Neural progenitor cell (in vitro differentiated cells): ENCODE data around the gene SEPHS1. TPM values are rescaled to one million over a fixed set of nuclear protein-coding genes. Genes with fewer than 3 reads are reported as not detected.
A peak's percentile ranks its signal among the peaks of the same experiment; 100 is the strongest.

ENCODE experiments used
- DNase-seq: peaks from one replicate; pipeline ENCODE4 v3.0.0-alpha.2; 2016; ENCODE audit warnings: low spot score
- H2AFZ ChIP-seq: fragments of 200-600 bp; sonication (generic); replicated peaks from 2 replicates; pipeline ENCODE4 v1.6.1; 2016; ENCODE audit warnings: antibody characterized with exemption
- H3F3A ChIP-seq: fragments of 200-600 bp; sonication (generic); 2 replicates; pipeline ENCODE4 v1.6.1; 2016; ENCODE audit warnings: antibody characterized with exemption, low read depth
- H3K27ac ChIP-seq: fragments of 200-600 bp; sonication (generic); 2 replicates; pipeline ENCODE4 v1.5.1; 2016; ENCODE audit warnings: mild to moderate bottlenecking
- H3K27me3 ChIP-seq: fragments of 200-600 bp; sonication (generic); 2 replicates; pipeline ENCODE4 v1.6.1; 2016; ENCODE audit warnings: mild to moderate bottlenecking, moderate library complexity
- H3K36me3 ChIP-seq: fragments of 200-600 bp; sonication (generic); 2 replicates; pipeline ENCODE4 v1.5.1; 2016
- H3K4me1 ChIP-seq: fragments of 200-600 bp; sonication (generic); 2 replicates; pipeline ENCODE4 v1.6.1; 2016; ENCODE audit warnings: mixed run types
- H3K4me2 ChIP-seq: fragments of 200-600 bp; sonication (generic); 2 replicates; pipeline ENCODE4 v1.6.1; 2016
- H3K4me3 ChIP-seq: fragments of 200-600 bp; sonication (generic); 2 replicates; pipeline ENCODE4 v1.5.1; 2016
- H3K79me2 ChIP-seq: fragments of 200-600 bp; sonication (generic); 2 replicates; pipeline ENCODE4 v1.6.1; 2016; ENCODE audit warnings: low read depth
- H3K9ac ChIP-seq: fragments of 200-600 bp; sonication (generic); 2 replicates; pipeline ENCODE4 v1.6.1; 2016
- H3K9me3 ChIP-seq: fragments of 200-600 bp; sonication (generic); 2 replicates; pipeline ENCODE4 v1.5.1; 2016; ENCODE audit warnings: low read depth
- H4K20me1 ChIP-seq: fragments of 200-600 bp; sonication (generic); 2 replicates; pipeline ENCODE4 v1.6.1; 2016; ENCODE audit warnings: low read depth
- H3K27ac Mint-ChIP-seq: 3 replicates; pipeline ENCODE4 v1.8.0; 2021; ENCODE audit warnings: mixed read lengths
- H3K27me3 Mint-ChIP-seq: 2 replicates; pipeline ENCODE4 v1.8.0; 2022; ENCODE audit warnings: low read depth, mild to moderate bottlenecking, inconsistent platforms, moderate library complexity, mixed read lengths; ENCODE audit not compliant: insufficient read depth
- H3K36me3 Mint-ChIP-seq: 3 replicates; pipeline ENCODE4 v1.8.0; 2021; ENCODE audit warnings: mixed read lengths
- H3K4me1 Mint-ChIP-seq: 3 replicates; pipeline ENCODE4 v1.8.0; 2021; ENCODE audit warnings: mixed read lengths
- H3K4me3 Mint-ChIP-seq: 3 replicates; pipeline ENCODE4 v1.8.0; 2021; ENCODE audit warnings: mild to moderate bottlenecking, moderate library complexity, mixed read lengths
- H3K9me3 Mint-ChIP-seq: 3 replicates; pipeline ENCODE4 v1.8.0; 2020; ENCODE audit warnings: mixed read lengths
- EZH2 ChIP-seq: fragments of 200-600 bp; sonication (generic); IDR thresholded peaks from 2 replicates; pipeline ENCODE4 v1.6.1; 2017; ENCODE audit warnings: antibody characterized with exemption, mild to moderate bottlenecking, moderate library complexity
- EZH2phosphoT487 ChIP-seq: fragments of 200-600 bp; sonication (generic); IDR thresholded peaks from 2 replicates; pipeline ENCODE4 v1.6.1; 2017; ENCODE audit warnings: antibody characterized with exemption
- total RNA-seq: library from RNA; depleted of rRNA; stranded (reverse); fragments of >200 nt; gene quantifications from 2 replicates; pipeline ENCODE4 v1.2.3, GENCODE V29; 2015; ENCODE audit warnings: low replicate concordance
- TF ChIP-seq, protein P1 (sequence below): fragments of 200-600 bp; sonication (generic); IDR thresholded peaks from 2 replicates; pipeline ENCODE4 v1.5.1; 2017; ENCODE audit warnings: antibody characterized with exemption, mild to moderate bottlenecking

SEPHS1 gene
- total RNA-seq, 1 donor from 2014 or later: 94.9 TPM

DNA sequence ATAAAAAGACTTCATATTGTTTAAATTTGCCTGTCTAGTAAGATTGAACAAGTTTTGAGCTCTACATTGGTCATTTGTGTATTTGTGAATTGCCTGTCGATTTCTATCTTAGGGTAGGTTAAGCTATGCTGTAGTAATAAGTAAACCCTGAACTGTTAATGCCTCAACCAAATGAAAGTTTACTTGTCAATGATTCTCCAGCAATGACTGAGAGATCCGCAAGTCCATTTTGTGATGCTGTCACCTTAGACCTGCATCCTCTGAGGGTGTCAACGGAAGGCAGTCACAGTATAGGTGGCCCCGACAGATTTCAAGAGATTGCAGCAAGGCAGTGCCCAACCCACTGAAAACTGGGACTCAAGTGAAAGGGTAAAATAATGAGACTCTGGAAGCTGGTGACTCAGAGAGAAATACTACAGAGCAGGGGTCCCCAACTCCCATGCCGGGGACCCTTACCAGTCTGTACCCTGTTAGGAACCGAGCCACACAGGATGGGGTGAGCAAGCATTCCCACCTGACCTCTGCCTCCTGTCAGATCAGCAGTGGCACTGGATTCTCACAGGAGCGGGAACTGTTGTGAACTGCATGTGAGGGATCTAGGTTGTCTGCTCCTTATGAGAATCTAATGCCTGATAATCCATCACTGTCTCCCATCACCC is 37.4 kb downstream of the SEPHS1 start:
- Mint-ChIP-seq H3K27me3 (peaks cover 6% of the 10 kb centered on the region), H3K27ac (peak overlapping the region; percentile 28), H3K36me3 (no peaks in the 10 kb centered on the region), H3K4me3 (no peak overlapping the region), H3K4me1 (no peaks in the 10 kb centered on the region), H3K9me3 (no peaks in the 10 kb centered on the region)
- Histone ChIP-seq H3K9ac (no peak overlapping the region), H2AFZ (no peak overlapping the region), H3K4me2 (no peak overlapping the region), H3K36me3 (no peaks in the 10 kb centered on the region), H3K4me1 (no peaks in the 10 kb centered on the region), H3F3A (no peaks in the 10 kb centered on the region), H3K9me3 (no peaks in the 10 kb centered on the region), H3K27me3 (no peaks in the 10 kb centered on the region), H3K79me2 (no peaks in the 10 kb centered on the region), H3K27ac (no peak overlapping the region), H3K4me3 (no peak overlapping the region), H4K20me1 (no peaks in the 10 kb centered on the region)
- TF ChIP-seq EZH2phosphoT487: no peak
- TF ChIP-seq, protein P1, sequence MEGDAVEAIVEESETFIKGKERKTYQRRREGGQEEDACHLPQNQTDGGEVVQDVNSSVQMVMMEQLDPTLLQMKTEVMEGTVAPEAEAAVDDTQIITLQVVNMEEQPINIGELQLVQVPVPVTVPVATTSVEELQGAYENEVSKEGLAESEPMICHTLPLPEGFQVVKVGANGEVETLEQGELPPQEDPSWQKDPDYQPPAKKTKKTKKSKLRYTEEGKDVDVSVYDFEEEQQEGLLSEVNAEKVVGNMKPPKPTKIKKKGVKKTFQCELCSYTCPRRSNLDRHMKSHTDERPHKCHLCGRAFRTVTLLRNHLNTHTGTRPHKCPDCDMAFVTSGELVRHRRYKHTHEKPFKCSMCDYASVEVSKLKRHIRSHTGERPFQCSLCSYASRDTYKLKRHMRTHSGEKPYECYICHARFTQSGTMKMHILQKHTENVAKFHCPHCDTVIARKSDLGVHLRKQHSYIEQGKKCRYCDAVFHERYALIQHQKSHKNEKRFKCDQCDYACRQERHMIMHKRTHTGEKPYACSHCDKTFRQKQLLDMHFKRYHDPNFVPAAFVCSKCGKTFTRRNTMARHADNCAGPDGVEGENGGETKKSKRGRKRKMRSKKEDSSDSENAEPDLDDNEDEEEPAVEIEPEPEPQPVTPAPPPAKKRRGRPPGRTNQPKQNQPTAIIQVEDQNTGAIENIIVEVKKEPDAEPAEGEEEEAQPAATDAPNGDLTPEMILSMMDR: no peak
- TF ChIP-seq EZH2: no peak
- DNase-seq: no peak

DNA sequence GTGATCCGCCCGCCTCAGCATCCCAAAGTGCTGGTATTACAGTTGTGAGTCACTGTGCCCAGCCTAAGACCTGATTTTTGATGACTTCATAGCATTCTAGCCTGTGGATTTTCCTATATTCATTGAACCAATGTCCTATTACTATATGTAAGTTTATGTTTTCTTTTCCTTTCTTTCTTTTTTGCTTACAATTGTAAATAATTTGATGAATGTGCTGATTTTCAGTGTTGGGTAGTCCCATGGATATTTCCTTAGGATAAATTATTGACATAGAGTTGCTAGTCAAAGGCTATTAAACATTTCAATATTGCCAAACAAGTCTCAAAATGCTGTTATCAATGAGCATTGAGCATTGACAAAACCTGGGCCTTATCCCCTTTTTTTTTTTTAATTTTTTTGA is 38.3 kb downstream of the SEPHS1 start:
- Histone ChIP-seq H3F3A (no peaks in the 10 kb centered on the region), H2AFZ (no peak overlapping the region), H3K4me1 (no peaks in the 10 kb centered on the region), H3K4me3 (no peak overlapping the region), H4K20me1 (no peaks in the 10 kb centered on the region), H3K27ac (no peak overlapping the region), H3K9ac (no peak overlapping the region), H3K9me3 (no peaks in the 10 kb centered on the region), H3K79me2 (no peaks in the 10 kb centered on the region), H3K4me2 (no peak overlapping the region), H3K27me3 (no peaks in the 10 kb centered on the region), H3K36me3 (no peaks in the 10 kb centered on the region)
- TF ChIP-seq EZH2phosphoT487 (no peak), EZH2 (no peak)
- TF ChIP-seq, protein P1: no peak
- Mint-ChIP-seq H3K4me3 (no peak overlapping the region), H3K27me3 (peaks cover 6% of the 10 kb centered on the region), H3K9me3 (no peaks in the 10 kb centered on the region), H3K36me3 (no peaks in the 10 kb centered on the region), H3K27ac (no peak overlapping the region), H3K4me1 (no peaks in the 10 kb centered on the region)
- no peak for DNase-seq

DNA sequence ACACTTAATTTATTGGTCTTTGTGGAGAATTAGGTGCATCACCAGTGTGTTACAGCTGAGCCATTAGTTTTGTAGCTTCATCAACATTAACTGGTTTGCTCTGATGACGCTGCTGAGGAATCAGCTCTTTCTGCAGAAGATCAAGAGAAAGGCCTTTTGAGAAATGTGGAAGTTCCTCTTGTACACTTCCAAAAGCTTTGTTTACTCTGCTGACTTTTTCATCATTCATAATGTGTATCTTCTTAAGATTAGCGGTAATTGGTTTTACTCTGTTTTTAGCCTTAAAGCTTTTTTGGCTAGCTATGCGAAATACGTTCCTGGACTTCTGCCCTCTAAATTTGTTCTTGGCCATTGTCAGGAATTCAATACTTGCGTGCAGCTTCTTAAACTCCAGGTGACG is 40.0 kb downstream of the SEPHS1 start:
- no peak overlapping the region for H3K27ac ChIP-seq
- Mint-ChIP-seq H3K36me3 (no peaks in the 10 kb centered on the region), H3K4me3 (no peak overlapping the region), H3K27me3 (peaks cover 6% of the 10 kb centered on the region), H3K27ac (no peak overlapping the region), H3K9me3 (no peaks in the 10 kb centered on the region), H3K4me1 (no peaks in the 10 kb centered on the region)
- H3F3A ChIP-seq: no peaks in the 10 kb centered on the region
- TF ChIP-seq EZH2 (no peak), EZH2phosphoT487 (no peak)
- TF ChIP-seq, protein P1: no peak
- no peak overlapping the region for H2AFZ ChIP-seq
- H3K9ac ChIP-seq: no peak overlapping the region
- H3K4me3 ChIP-seq: no peak overlapping the region
- H3K9me3 ChIP-seq: no peaks in the 10 kb centered on the region
- H3K4me1 ChIP-seq: no peaks in the 10 kb centered on the region
- H3K27me3 ChIP-seq: no peaks in the 10 kb centered on the region
- H3K79me2 ChIP-seq: no peaks in the 10 kb centered on the region
- H3K4me2 ChIP-seq: no peak overlapping the region
- no peak for DNase-seq
- no peaks in the 10 kb centered on the region for H3K36me3 ChIP-seq
- no peaks in the 10 kb centered on the region for H4K20me1 ChIP-seq
